Endometrial microvascular endothelial cells (primary cell): ENCODE measurements around the gene TMEM256. TPM values are rescaled to one million over a fixed set of nuclear protein-coding genes. Genes with fewer than 3 reads are reported as not detected.

ENCODE experiments used
- in situ Hi-C: cut with HindIII; loops from 2 replicates; pipeline ENCODE4 v1.10.0; 2017; ENCODE audit warnings: low sequenced_read_pairs, low pct_unique_long_range_greater_than_20kb; ENCODE audit errors: inconsistent ontology term
- total RNA-seq: library from RNA; depleted of rRNA; stranded (reverse); fragments of >200 nt; gene quantifications from one replicate; pipeline ENCODE4 v1.2.3, GENCODE V29; 2015; ENCODE audit errors: inconsistent ontology term

TMEM256 gene
- 109 TPM for total RNA-seq

DNA sequence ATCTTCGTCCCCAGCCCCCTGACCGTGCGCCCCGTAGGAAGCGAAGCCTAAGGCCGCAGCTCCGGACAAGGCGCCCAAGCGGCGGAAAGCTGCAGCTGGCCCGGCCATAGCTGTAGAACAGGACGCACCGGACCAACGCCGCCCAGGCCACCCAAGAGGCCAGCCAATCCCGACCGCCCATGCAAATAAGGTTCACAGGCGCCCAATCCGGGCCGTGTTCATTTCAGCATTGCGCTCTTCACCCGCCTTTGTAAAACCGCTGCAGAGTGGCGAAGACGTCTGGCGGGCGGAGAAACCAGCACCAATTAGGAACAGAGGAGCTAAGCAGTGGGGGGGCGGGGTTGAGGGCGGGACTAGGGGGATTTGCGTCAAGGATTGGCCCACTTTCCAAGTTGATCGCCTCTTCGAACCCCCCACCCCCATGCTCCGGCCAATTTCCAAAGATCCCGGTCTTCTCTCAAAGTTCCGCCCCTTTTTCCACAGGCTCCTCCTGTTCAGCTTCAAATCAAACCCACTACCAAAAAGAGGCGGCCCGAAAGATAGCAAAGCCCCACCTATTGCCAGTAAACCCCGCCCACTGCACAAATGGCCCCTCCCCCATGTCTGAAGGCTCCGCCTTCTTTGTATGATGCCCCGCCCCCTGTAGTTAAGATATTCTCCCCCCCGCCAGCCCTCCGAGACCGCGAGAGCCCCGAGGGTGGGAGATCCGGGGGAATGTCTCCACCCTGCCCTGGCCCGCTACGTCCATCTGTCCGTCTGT lies at the start of gene TMEM256:
Gene TMEM256 (minus strand): TSS at position 121 of the 760 bp plus-strand sequence. CDS start 13 bp downstream, at position 108.
- in situ Hi-C loops = no loop called here

GRCh38 chr17:7448461-7448860 lies 44.6 kb upstream of the TMEM256 start:
- in situ Hi-C loops = no loop called here

DNA sequence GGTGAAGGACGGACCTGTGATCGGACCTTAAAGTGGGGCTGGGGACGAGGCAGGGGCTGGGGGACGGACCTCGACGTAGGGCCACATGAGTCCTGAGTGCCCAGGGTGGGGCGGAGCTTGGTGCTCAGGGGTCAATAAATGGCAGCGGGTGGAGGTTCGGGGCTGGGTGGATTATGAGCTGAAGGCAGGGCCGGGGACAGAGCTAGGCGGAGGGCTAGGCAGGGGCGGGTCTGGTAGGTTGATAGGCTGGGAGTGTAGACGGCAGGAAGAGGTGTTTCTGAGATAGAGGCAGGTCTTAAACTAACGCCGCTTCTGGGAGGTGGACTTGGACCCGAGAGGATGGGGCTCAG lies 41.7 kb upstream of the TMEM256 start:
- in situ Hi-C loops = no loop called here

DNA sequence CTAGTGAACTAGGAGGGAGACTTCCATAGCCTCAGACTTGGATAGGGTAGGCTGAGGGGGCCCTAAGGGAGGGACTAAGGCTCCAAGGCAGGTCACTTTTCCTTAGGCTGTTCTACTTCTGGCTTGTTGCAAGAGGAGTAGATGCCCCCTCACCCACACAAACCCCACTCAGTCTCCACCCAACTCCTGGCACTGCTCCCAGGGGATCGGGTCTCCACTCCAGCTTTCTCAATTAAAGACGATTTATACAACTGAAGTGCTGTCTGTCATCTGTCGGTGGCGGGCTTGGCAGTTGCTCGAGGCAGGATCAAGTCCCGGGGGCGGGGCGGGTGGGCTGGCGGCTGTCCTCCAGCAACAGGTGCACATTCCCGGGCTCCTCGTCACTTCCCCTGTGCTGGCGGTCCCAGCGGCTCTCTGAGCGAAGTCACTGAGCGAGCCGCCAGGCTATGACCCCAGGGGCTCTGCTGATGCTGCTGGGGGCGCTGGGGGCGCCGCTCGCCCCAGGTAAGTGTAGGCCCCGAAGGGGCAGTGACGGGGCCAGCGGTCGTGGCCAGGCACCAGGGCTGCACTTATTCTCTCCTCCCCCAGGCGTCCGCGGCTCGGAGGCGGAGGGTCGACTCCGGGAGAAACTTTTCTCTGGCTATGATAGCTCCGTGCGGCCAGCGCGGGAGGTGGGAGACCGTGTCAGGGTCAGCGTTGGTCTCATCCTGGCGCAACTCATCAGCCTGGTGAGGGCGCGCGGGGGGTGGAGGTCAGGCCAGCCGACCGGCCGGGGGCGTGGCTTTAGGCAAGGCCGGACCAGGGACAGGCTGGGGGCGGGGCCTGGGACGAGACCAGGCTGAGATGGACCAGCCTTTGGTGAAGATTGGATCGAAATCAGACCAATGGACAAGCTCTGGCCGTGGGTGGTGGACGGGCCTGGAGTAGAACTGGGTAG lies 41.1 kb upstream of the TMEM256 start, which contains the start of gene CHRNB1:
Gene CHRNB1 (plus strand): TSS at position 380 of the 937 bp plus-strand sequence. CDS start 67 bp downstream, at position 447.
- in situ Hi-C loops = no loop called here

- in situ Hi-C loops = no loop called here
These were observed 39.9 kb upstream of the TMEM256 start for GRCh38 chr17:7443499-7444485.

GRCh38 chr17:7442142-7442541 lies 38.2 kb upstream of the TMEM256 start:
- in situ Hi-C loops = no loop called here

- in situ Hi-C loops = no loop called here
These were observed 37.4 kb upstream of the TMEM256 start for GRCh38 chr17:7441266-7441665.

GRCh38 chr17:7440834-7441195 lies 36.9 kb upstream of the TMEM256 start:
- in situ Hi-C loops = no loop called here

- in situ Hi-C loops = no loop called here
These were observed 36.4 kb upstream of the TMEM256 start for GRCh38 chr17:7440113-7440833.

DNA sequence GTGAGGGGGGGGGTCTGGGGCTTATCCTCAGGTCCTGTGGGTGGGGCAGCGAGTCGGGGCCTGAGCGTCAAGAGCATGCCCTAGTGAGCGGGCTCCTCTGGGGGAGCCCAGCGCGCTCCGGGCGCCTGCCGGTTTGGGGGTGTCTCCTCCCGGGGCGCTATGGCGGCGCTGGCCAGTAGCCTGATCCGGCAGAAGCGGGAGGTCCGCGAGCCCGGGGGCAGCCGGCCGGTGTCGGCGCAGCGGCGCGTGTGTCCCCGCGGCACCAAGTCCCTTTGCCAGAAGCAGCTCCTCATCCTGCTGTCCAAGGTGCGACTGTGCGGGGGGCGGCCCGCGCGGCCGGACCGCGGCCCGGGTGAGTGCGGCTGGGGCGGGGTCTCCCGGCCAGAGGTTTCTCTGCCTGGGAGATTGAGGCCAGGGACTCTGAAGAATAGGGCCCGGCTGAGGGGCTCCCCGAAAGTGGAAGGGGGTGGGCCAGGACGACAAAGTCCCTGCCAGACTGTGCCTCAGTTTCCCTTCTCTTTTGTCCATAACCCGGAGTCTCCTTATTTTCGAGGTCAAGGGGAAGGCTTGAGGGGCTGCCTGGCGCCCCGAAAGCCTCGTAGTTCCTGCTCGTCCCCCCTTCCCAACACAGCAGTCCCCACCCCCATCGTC lies 35.7 kb upstream of the TMEM256 start, which contains the start of gene FGF11:
Gene FGF11 (plus strand): TSS at position 51 of the 651 bp plus-strand sequence. CDS start 109 bp downstream, at position 160.
- in situ Hi-C loops = no loop called here

DNA sequence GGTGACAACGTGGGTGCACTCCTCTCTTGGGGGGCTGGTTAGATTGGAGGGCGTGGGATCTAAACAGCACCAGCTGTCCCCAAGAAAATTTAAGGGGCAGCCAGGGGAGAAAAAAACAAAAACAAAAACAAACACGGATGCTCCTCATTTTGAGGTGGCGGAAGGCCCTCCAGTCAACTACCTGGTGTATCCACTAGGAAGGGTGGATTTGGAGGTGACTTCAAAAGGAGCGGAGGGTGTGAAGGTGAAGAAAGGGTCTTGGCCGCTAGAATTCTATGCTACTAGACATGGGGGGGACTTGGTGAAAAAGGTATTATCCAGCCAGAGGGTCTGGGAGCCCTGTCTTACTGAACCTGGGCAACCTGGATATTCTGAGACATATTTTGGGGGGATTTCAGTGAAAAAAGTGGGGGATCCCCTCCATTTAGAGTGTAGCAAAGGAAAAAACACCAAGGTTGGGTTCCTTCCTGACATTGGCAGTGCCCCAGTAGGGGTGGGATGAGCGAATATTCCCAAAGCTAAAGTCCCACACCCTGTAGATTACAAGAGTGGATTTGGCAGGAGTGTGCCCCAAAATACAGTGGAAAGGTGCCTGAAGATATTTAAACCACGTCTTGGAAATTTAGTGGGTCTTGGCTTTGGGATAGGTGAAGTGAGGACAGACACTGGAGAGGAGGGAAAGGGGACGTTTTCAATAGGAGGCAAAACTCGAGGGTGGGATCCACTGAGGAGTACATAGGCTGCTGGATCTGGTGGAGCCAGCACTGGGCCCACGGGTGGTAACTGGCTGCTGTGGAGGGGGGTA lies 35.0 kb upstream of the TMEM256 start:
- in situ Hi-C loops = no loop called here

DNA sequence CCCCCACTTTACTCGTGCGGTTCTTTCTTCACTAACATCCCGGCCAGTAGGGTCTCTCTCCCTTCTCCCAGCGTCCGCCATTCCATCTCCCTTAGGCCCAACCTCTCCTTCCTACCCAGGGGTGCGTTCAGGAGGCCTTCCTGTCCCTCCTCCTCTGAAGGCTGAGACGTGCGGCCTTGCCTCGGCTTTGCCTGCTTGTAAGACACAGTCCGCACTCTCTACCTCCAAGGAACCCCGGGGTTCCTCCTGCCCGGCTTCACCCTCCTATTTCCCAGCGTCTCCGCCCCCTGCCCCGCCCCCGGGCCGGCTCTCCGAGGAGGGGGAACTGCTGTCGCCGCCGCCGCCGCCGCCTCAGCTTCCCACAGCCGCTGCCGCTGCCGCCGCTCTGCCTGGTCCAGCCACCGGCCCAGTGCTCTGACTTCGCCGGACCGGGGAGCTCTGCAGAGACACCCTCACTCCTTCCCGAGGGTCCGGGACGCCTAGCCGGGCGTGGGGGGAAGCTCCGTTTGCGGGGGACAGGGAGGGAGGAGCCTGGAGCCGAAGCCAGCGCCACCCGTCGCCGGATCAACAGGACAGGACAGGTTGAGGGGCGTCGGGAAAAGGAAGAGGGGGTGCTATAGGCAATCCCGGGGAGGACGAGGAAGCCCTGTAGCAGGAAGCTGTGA lies 34.2 kb upstream of the TMEM256 start:
- in situ Hi-C loops = no loop called here

GRCh38 chr17:7437369-7437863 lies 33.5 kb upstream of the TMEM256 start:
- in situ Hi-C loops = no loop called here

GRCh38 chr17:7436556-7437368 lies 32.9 kb upstream of the TMEM256 start:
- in situ Hi-C loops = no loop called here
